OCI-M2 (cell line): ENCODE results near the gene OST4.

Experiments used
- DNase-seq: peaks from one replicate; lab custom pipeline; 2025; ENCODE audit not compliant: unreplicated experiment; lab: John Stamatoyannopoulos, UW

The OST4 gene

GRCh38 chr2:27027211-27027651, 44.2 kb downstream of the OST4 start:
- DNase-seq: no peak

- DNase-seq: no peak
Observed at GRCh38 chr2:27025861-27026851, 45.3 kb downstream of the OST4 start.

GRCh38 chr2:27025281-27025800, 46.1 kb downstream of the OST4 start:
- DNase-seq: no peak

- DNase-seq: no peak
Observed at GRCh38 chr2:27024812-27025211, 46.6 kb downstream of the OST4 start.

- no peak for DNase-seq
Observed at GRCh38 chr2:27024188-27024587, 47.3 kb downstream of the OST4 start.

- no peak for DNase-seq
Observed at GRCh38 chr2:27023740-27024139, 47.7 kb downstream of the OST4 start.

- no peak for DNase-seq
Observed at GRCh38 chr2:27021253-27022049, 50.0 kb downstream of the OST4 start.
